K562 (cell line): ENCODE measurements around the gene CCDC50. TPM values are rescaled to one million over a fixed set of nuclear protein-coding genes. Genes with fewer than 3 reads are reported as not detected.

ENCODE experiments used
- BRD4 ChIP-seq: fragments of 200-600 bp; sonication (generic); IDR thresholded peaks from 2 replicates; pipeline ENCODE4 v1.6.1; 2017; ENCODE audit warnings: inconsistent platforms
- CC2D1A ChIP-seq: fragments of 450-650 bp; IDR thresholded peaks from 2 replicates; pipeline ENCODE4 v1.6.1; 2017; ENCODE audit warnings: mild to moderate bottlenecking
- CREM ChIP-seq: IDR thresholded peaks from 2 replicates; pipeline ENCODE4 v1.6.1; 2014; ENCODE audit warnings: antibody characterized with exemption, low read depth
- ERF ChIP-seq: fragments of 450-650 bp; formaldehyde crosslinking; IDR thresholded peaks from 2 replicates; pipeline ENCODE4 v1.4.0; 2020; ENCODE audit warnings: mild to moderate bottlenecking, mixed read lengths
- EWSR1 ChIP-seq: fragments of 450-650 bp; IDR thresholded peaks from 2 replicates; pipeline ENCODE4 v1.6.1; 2018; ENCODE audit warnings: borderline replicate concordance, mild to moderate bottlenecking, low read depth, moderate library complexity; ENCODE audit not compliant: partially characterized antibody
- KDM4B ChIP-seq, 2 experiments: fragments of 450-650 bp in 1 of 2; sonication (generic) in 1 of 2; IDR thresholded peaks; 2 replicates each; pipeline ENCODE4 v1.6.1; 2016 to 2017; ENCODE audit warnings: borderline replicate concordance in 2 of 2, antibody characterized with exemption in 1 of 2, low read depth in 1 of 2, mild to moderate bottlenecking in 1 of 2
- MAFF ChIP-seq: IDR thresholded peaks from 2 replicates; pipeline ENCODE4 v1.6.1; 2012; ENCODE audit warnings: low read length, improper control_type of control experiment
- MCM3 ChIP-seq: fragments of 450-650 bp; IDR thresholded peaks from 2 replicates; pipeline ENCODE4 v1.6.1; 2016
- MTF1 ChIP-seq: fragments of 250-450 bp; sonication (Bioruptor Pico); IDR thresholded peaks from 2 replicates; pipeline ENCODE4 v1.9.0; 2021; ENCODE audit warnings: moderate library complexity, mild to moderate bottlenecking, inconsistent platforms, borderline replicate concordance
- NELFE ChIP-seq: IDR thresholded peaks from 2 replicates; pipeline ENCODE4 v1.6.1; 2011; ENCODE audit warnings: mild to moderate bottlenecking; ENCODE audit not compliant: insufficient read depth, insufficient read length
- NR1H2 ChIP-seq: sonication (generic); formaldehyde crosslinking; IDR thresholded peaks from 2 replicates; pipeline ENCODE4 v1.4.0; 2020; ENCODE audit warnings: mild to moderate bottlenecking, missing genetic modification reagents
- NR2C1 ChIP-seq, 2 experiments: fragments of 450-650 bp; IDR thresholded peaks; 2 replicates each; pipeline ENCODE4 v1.6.1; 2017; ENCODE audit warnings: mild to moderate bottlenecking in 2 of 2, antibody characterized with exemption in 1 of 2, inconsistent platforms in 1 of 2, missing compliant biosample characterization in 1 of 2, missing genetic modification characterization in 1 of 2
- NR2F6 ChIP-seq: fragments of 450-650 bp; formaldehyde crosslinking; IDR thresholded peaks from 2 replicates; pipeline ENCODE4 v1.4.0; 2020; ENCODE audit warnings: mild to moderate bottlenecking
- RAD21 ChIP-seq, 2 experiments: fragments of 250-450 bp in 1 of 2; fragments of 450-650 bp in 1 of 2; sonication (Bioruptor Pico) in 1 of 2; formaldehyde crosslinking in 1 of 2; IDR thresholded peaks in 1 of 2; conservative IDR thresholded peaks in 1 of 2; 2 replicates each; pipeline versions ENCODE4 v1.4.0 to v1.8.0; 2020 to 2022; ENCODE audit warnings: mild to moderate bottlenecking in 2 of 2, moderate library complexity in 1 of 2
- RB1 ChIP-seq: fragments of 450-650 bp; IDR thresholded peaks from 2 replicates; pipeline ENCODE4 v1.6.1; 2017; ENCODE audit warnings: low read depth, mild to moderate bottlenecking
- RBFOX2 ChIP-seq: fragments of 200-400 bp; formaldehyde crosslinking; IDR thresholded peaks from 2 replicates; pipeline ENCODE4 v1.6.1; 2017; ENCODE audit warnings: low read depth, mild to moderate bottlenecking, low read length, moderate library complexity
- RBM22 ChIP-seq: fragments of 200-400 bp; formaldehyde crosslinking; IDR thresholded peaks from 2 replicates; pipeline ENCODE4 v1.6.1; 2018; ENCODE audit warnings: low read length, low read depth; ENCODE audit not compliant: poor library complexity, severe bottlenecking
- SMARCC2 ChIP-seq: fragments of 450-650 bp; IDR thresholded peaks from 2 replicates; pipeline ENCODE4 v1.6.1; 2017; ENCODE audit warnings: antibody characterized with exemption, moderate library complexity, mild to moderate bottlenecking, low read depth
- SNIP1 ChIP-seq: fragments of 450-650 bp; IDR thresholded peaks from 2 replicates; pipeline ENCODE4 v1.7.1; 2017; ENCODE audit warnings: low read depth, mild to moderate bottlenecking
- TAF1 ChIP-seq: IDR thresholded peaks from 2 replicates; pipeline ENCODE4 v1.6.1; 2011; ENCODE audit warnings: mild to moderate bottlenecking, low read length, moderate library complexity; ENCODE audit not compliant: insufficient read depth, control insufficient read depth, severe bottlenecking; ENCODE audit errors: extremely low read depth
- TAL1 ChIP-seq: fragments of 450-650 bp; IDR thresholded peaks from 2 replicates; pipeline ENCODE4 v1.6.1; 2016; ENCODE audit warnings: mild to moderate bottlenecking
- TCF3 ChIP-seq: sonication (generic); formaldehyde crosslinking; IDR thresholded peaks from 2 replicates; pipeline ENCODE4 v1.4.0; 2020; ENCODE audit warnings: mild to moderate bottlenecking, missing genetic modification reagents
- TOE1 ChIP-seq, 2 experiments: fragments of 450-650 bp in 1 of 2; sonication (generic) in 1 of 2; formaldehyde crosslinking in 1 of 2; IDR thresholded peaks; 2 replicates each; pipeline versions ENCODE4 v1.7.1 to v1.8.0; 2016 to 2022; ENCODE audit warnings: borderline replicate concordance in 2 of 2, mild to moderate bottlenecking in 2 of 2, antibody characterized with exemption in 1 of 2, inconsistent platforms in 1 of 2, low read depth in 1 of 2, missing genetic modification reagents in 1 of 2, moderate library complexity in 1 of 2
- ZKSCAN3 ChIP-seq: fragments of 250-450 bp; sonication (Bioruptor Pico); IDR thresholded peaks from 2 replicates; pipeline ENCODE4 v1.4.0; 2020
- ZNF224 ChIP-seq: sonication (generic); formaldehyde crosslinking; IDR thresholded peaks from 2 replicates; pipeline ENCODE4 v1.8.0; 2022; ENCODE audit warnings: mild to moderate bottlenecking, missing genetic modification reagents
- ZNF507 ChIP-seq: conservative IDR thresholded peaks from 2 replicates; pipeline ENCODE4 v1.6.1; 2017; ENCODE audit warnings: missing genetic modification characterization, missing compliant biosample characterization
- polyA plus RNA-seq, 8 experiments: library from polyadenylated mRNA; depleted of rRNA in 4 of 8; stranded (reverse) in 5 of 8; unstranded in 3 of 8; fragments of >200 nt; fragmentation: Nextera tagmentation in 2 of 8; fragmentation: Illumina TruSeq in 1 of 8; extraction: Ambion mirVana in 2 of 8; extraction: Trizol in 1 of 8; gene quantifications; 2 replicates each; pipeline versions ENCODE4 v1.2.1 to v1.2.3, GENCODE V29; 2011 to 2014; ENCODE audit warnings: inconsistent platforms in 1 of 8, missing spikeins in 1 of 8
- total RNA-seq, 7 experiments: library from RNA; depleted of rRNA in 6 of 7; stranded (reverse); fragments of >200 nt in 6 of 7; fragmentation: Illumina TruSeq in 2 of 7; extraction: Trizol in 2 of 7; gene quantifications; 2 replicates each; pipeline versions ENCODE4 v1.2.1 to v1.2.3, GENCODE V29; 2011 to 2021; ENCODE audit warnings: low replicate concordance in 1 of 7
- TF ChIP-seq, protein P1 (sequence below): sonication (generic); formaldehyde crosslinking; IDR thresholded peaks from 2 replicates; pipeline ENCODE4 v1.8.0; 2022; ENCODE audit warnings: mild to moderate bottlenecking, missing genetic modification reagents, borderline replicate concordance

Gene CCDC50
- total and polyA plus RNA-seq, 9 of the 15 experiments (the other 6 are each of a cell fraction or from before 2014, with no cell fraction given): 8.4 to 63.4 (median 40.4) TPM

GRCh38 chr3:191328962-191329653, at the start of gene CCDC50 (continued):
- TF ChIP-seq CC2D1A: no peak
- TF ChIP-seq KDM4B (IDR thresholded peaks at IDR 0.05; ENCODE audit: borderline replicate concordance in 2 of 2, low read depth in 1 of 2): 0 out of 4 replicates have a peak, but pooled peaks of 1 of the 2 experiments have one; percentile 47
- TF ChIP-seq, protein P1, sequence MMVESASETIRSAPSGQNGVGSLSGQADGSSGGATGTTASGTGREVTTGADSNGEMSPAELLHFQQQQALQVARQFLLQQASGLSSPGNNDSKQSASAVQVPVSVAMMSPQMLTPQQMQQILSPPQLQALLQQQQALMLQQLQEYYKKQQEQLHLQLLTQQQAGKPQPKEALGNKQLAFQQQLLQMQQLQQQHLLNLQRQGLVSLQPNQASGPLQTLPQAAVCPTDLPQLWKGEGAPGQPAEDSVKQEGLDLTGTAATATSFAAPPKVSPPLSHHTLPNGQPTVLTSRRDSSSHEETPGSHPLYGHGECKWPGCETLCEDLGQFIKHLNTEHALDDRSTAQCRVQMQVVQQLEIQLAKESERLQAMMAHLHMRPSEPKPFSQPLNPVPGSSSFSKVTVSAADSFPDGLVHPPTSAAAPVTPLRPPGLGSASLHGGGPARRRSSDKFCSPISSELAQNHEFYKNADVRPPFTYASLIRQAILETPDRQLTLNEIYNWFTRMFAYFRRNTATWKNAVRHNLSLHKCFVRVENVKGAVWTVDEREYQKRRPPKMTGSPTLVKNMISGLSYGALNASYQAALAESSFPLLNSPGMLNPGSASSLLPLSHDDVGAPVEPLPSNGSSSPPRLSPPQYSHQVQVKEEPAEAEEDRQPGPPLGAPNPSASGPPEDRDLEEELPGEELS (CRISPR knock-in tag): no peak
- peak; percentile 50 for TF ChIP-seq RBM22
- TF ChIP-seq MAFF: no peak
- TF ChIP-seq SNIP1: no peak
- TF ChIP-seq SMARCC2: no peak
- no peak for TF ChIP-seq ZNF224
- TF ChIP-seq RB1: peak; percentile 43; the same call in 1 of the 2 replicates
- TF ChIP-seq NR2F6 (CRISPR knock-in tag): no peak
- 0 out of 2 replicates have a peak, but pooled peaks have one; percentile 53 for TF ChIP-seq BRD4
- no peak for TF ChIP-seq NR1H2 (CRISPR knock-in tag)
- TF ChIP-seq TOE1 (IDR thresholded peaks at IDR 0.05; ENCODE audit: borderline replicate concordance): peak; percentile 54
- no peak for TF ChIP-seq TOE1 (CRISPR knock-in tag; IDR thresholded peaks at IDR 0.05; ENCODE audit: borderline replicate concordance, low read depth)
- TF ChIP-seq RBFOX2: peak; percentile 92
- TF ChIP-seq MCM3: no peak
- no peak for TF ChIP-seq ZNF507
- TF ChIP-seq RAD21 (CRISPR knock-in tag; conservative IDR thresholded peaks at IDR 0.05 in 1 of 2, IDR thresholded peaks at IDR 0.05 in 1 of 2): no peak
- no peak for TF ChIP-seq EWSR1
- no peak for TF ChIP-seq NELFE
- no peak for TF ChIP-seq ERF
- TF ChIP-seq TCF3 (CRISPR knock-in tag): no peak; the same call in 1 of the 2 replicates
- TF ChIP-seq MTF1: no peak
- TF ChIP-seq NR2C1 (IDR thresholded peaks at IDR 0.05): no peak
- TF ChIP-seq NR2C1 (tag; IDR thresholded peaks at IDR 0.05): no peak
- no peak for TF ChIP-seq TAL1
- TF ChIP-seq ZKSCAN3 (CRISPR knock-in tag): no peak
- TF ChIP-seq CREM: peak; percentile 65
- peak; percentile 73 for TF ChIP-seq TAF1
